HCT116 (cell line): ENCODE results near the gene FXYD2.
"Not testable (repeated sequence)": the region's sequence is repeated elsewhere in the genome, so short reads cannot be mapped to it uniquely, and the experiment has no call there.

Source experiments
- CTCF ChIP-seq, 3 experiments: fragments of 200-600 bp in 1 of 3; sonication (generic) in 1 of 3; IDR thresholded peaks in 2 of 3; conservative IDR thresholded peaks in 1 of 3; 2 replicates each; pipeline ENCODE4 v1.5.1; 2012 to 2017; ENCODE audit warnings: low read depth in 2 of 3, low read length in 2 of 3, antibody characterized with exemption in 1 of 3, borderline replicate concordance in 1 of 3, control low read depth in 1 of 3, mild to moderate bottlenecking in 1 of 3, mixed read lengths in 1 of 3, mixed run types in 1 of 3, moderate library complexity in 1 of 3; ENCODE audit not compliant: insufficient read depth in 1 of 3
- EZH2 ChIP-seq: fragments of 200-600 bp; sonication (generic); IDR thresholded peaks from 2 replicates; pipeline ENCODE4 v1.6.1; 2017; ENCODE audit warnings: antibody characterized with exemption, mixed run types
- MAX ChIP-seq: IDR thresholded peaks from 2 replicates; pipeline ENCODE4 v1.6.1; 2012
- POLR2A ChIP-seq: IDR thresholded peaks from 2 replicates; pipeline ENCODE4 v1.7.0; 2011; ENCODE audit warnings: borderline replicate concordance; ENCODE audit not compliant: insufficient read depth, insufficient read length; ENCODE audit errors: extremely low read depth
- POLR2AphosphoS5 ChIP-seq: IDR thresholded peaks from 2 replicates; pipeline ENCODE4 v1.6.1; 2011; ENCODE audit warnings: mild to moderate bottlenecking, low read depth, low read length, moderate library complexity
- RAD21 ChIP-seq: IDR thresholded peaks from 2 replicates; pipeline ENCODE4 v1.6.1; 2012; ENCODE audit warnings: low read depth, mild to moderate bottlenecking
- SIN3A ChIP-seq: IDR thresholded peaks from 2 replicates; pipeline ENCODE4 v1.6.1; 2012; ENCODE audit warnings: low read depth
- ZBTB33 ChIP-seq: IDR thresholded peaks from 2 replicates; pipeline ENCODE4 v1.6.1; 2011; ENCODE audit warnings: mild to moderate bottlenecking, low read length, moderate library complexity; ENCODE audit not compliant: insufficient replicate concordance; ENCODE audit errors: extremely low read depth

- TF ChIP-seq MAX; POLR2A; CTCF (IDR thresholded peaks at IDR 0.05 in 2 of 3, conservative IDR thresholded peaks at IDR 0.05 in 1 of 3; ENCODE audit: borderline replicate concordance in 1 of 3, insufficient read depth in 1 of 3, low read depth in 2 of 3, low read length in 2 of 3); RAD21; POLR2AphosphoS5; ZBTB33; SIN3A; EZH2: not testable (repeated sequence)
Observed at GRCh38 chr11:117810056-117810451, 14.5 kb downstream of the FXYD2 start.
